PC-3 (cell line): ENCODE data around the gene GADD45GIP1. TPM values are rescaled to one million over a fixed set of nuclear protein-coding genes. Genes with fewer than 3 reads are reported as not detected.
"Not testable (repeated sequence)": the region's sequence is repeated elsewhere in the genome, so short reads cannot be mapped to it uniquely, and the experiment has no call there.

ENCODE experiments used
- ATAC-seq: fragments of 200-7000 bp; cut with Tn5 transposase; 2 replicates; pipeline ENCODE4 v1.9.1; 2020; ENCODE audit warnings: mild to moderate bottlenecking, moderate library complexity
- BruUV-seq: library from RNA; stranded (reverse); fragments of 400-500 nt; replicated peaks from 2 replicates; lab custom pipeline; 2021; lab: Mats Ljungman, UMichigan
- CTCF ChIA-PET: fragments of 300-600 bp; sonication (Branson Sonifier 250); formaldehyde crosslinking; loops from one replicate; lab custom pipeline; 2022; ENCODE audit warnings: antibody characterized with exemption; lab: Charles Lee
- POLR2A ChIA-PET: fragments of 300-600 bp; sonication (Branson Sonifier 250); formaldehyde crosslinking; loops from one replicate; lab custom pipeline; 2022; ENCODE audit warnings: antibody characterized with exemption; ENCODE audit not compliant: unreplicated experiment; lab: Charles Lee
- DNase-seq: peaks from one replicate; pipeline ENCODE4 v3.0.0-alpha.2; 2015
- H2AFZ ChIP-seq: fragments of 300-600 bp; sonication (generic); 2 replicates; pipeline ENCODE4 v1.6.0; 2016; ENCODE audit warnings: antibody characterized with exemption, low read length
- H3F3A ChIP-seq: fragments of 300-600 bp; sonication (generic); one replicate; pipeline ENCODE4 v1.6.0; 2017; ENCODE audit warnings: antibody characterized with exemption, low read length, control low read depth, mild to moderate bottlenecking; ENCODE audit not compliant: unreplicated experiment
- H3K27ac ChIP-seq: fragments of 300-600 bp; sonication (generic); 2 replicates; pipeline ENCODE4 v1.5.1; 2016; ENCODE audit warnings: mild to moderate bottlenecking, low read length
- H3K27me3 ChIP-seq: fragments of 300-600 bp; sonication (generic); 2 replicates; pipeline ENCODE4 v1.6.1; 2016; ENCODE audit warnings: low read length, mixed read lengths
- H3K36me3 ChIP-seq: fragments of 300-600 bp; sonication (generic); 2 replicates; pipeline ENCODE4 v1.6.1; 2016; ENCODE audit warnings: low read depth, mixed run types, low read length, mixed read lengths
- H3K4me1 ChIP-seq: fragments of 300-600 bp; sonication (generic); 2 replicates; pipeline ENCODE4 v1.5.1; 2016; ENCODE audit warnings: low read length; ENCODE audit not compliant: insufficient read depth
- H3K4me2 ChIP-seq: fragments of 300-600 bp; sonication (generic); 2 replicates; pipeline ENCODE4 v1.6.0; 2016; ENCODE audit warnings: low read length
- H3K4me3 ChIP-seq: fragments of 300-600 bp; sonication (generic); 2 replicates; pipeline ENCODE4 v1.5.1; 2016; ENCODE audit warnings: mild to moderate bottlenecking, low read length, mixed read lengths
- H3K79me2 ChIP-seq: fragments of 300-600 bp; sonication (generic); 2 replicates; pipeline ENCODE4 v1.6.1; 2017; ENCODE audit warnings: low read length, mixed read lengths
- H3K9ac ChIP-seq: fragments of 300-600 bp; sonication (generic); 2 replicates; pipeline ENCODE4 v1.6.0; 2016; ENCODE audit warnings: mild to moderate bottlenecking, low read length
- H3K9me2 ChIP-seq: fragments of 300-600 bp; sonication (generic); replicated peaks from 2 replicates; pipeline ENCODE4 v1.6.1; 2016; ENCODE audit warnings: mixed run types, low read length, mixed read lengths
- H3K9me3 ChIP-seq: fragments of 300-600 bp; sonication (generic); 2 replicates; pipeline ENCODE4 v1.6.1; 2016; ENCODE audit warnings: low read length, mixed read lengths
- H4K20me1 ChIP-seq: fragments of 300-600 bp; sonication (generic); 2 replicates; pipeline ENCODE4 v1.6.1; 2016; ENCODE audit warnings: low read length, mixed read lengths
- EZH2 ChIP-seq: fragments of 300-600 bp; sonication (generic); IDR thresholded peaks from one replicate; pipeline ENCODE4 v1.6.1; 2017; ENCODE audit warnings: antibody characterized with exemption, mild to moderate bottlenecking, low read length; ENCODE audit not compliant: unreplicated experiment
- EZH2phosphoT487 ChIP-seq: fragments of 300-600 bp; sonication (generic); IDR thresholded peaks from 2 replicates; pipeline ENCODE4 v1.6.1; 2018; ENCODE audit warnings: mild to moderate bottlenecking, antibody characterized with exemption, low read length, borderline replicate concordance
- intact Hi-C: fragments of 100-400 bp; cut with micrococcal nuclease; formaldehyde crosslinking; loops from 2 replicates; pipeline ENCODE4 v1.9.0; 2023
- total RNA-seq: library from RNA; depleted of rRNA; stranded (reverse); fragments of >200 nt; gene quantifications from 2 replicates; pipeline ENCODE4 v1.2.3, GENCODE V29; 2014
- TF ChIP-seq, protein P1 (sequence below): fragments of 300-600 bp; sonication (generic); conservative IDR thresholded peaks from 2 replicates; pipeline ENCODE4 v1.5.1; 2017; ENCODE audit warnings: antibody characterized with exemption, low read depth, mild to moderate bottlenecking, low read length

The GADD45GIP1 gene
- total RNA-seq, 1 experiment from 2014 or later = 219 TPM

DNA sequence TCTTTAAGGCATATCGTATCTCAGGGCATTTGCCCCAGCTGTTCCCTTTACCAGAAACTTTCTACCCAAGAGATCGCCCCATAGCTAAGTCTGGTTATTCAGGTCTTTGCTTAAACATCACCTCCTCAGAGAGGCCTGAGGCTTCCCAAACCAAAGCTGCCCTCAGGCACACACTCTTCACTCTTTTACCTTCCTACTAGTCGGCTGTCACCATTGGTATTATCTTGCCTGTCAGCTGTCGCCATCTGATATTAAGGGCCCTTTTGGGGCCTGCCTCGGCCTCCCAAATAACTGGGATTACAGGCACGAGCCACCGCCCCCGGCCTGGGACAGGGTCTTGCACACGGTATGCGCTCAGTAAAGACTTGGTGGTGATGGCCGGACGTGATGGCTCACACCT lies 1.0 kb downstream of the GADD45GIP1 start:
- POLR2A ChIA-PET = interaction anchor here (0.7 to 1.1 kb wide), 2 partner anchors 10 to 19 kb away, joined by 3 to 6 read pairs; no protein-coding TSS in a partner anchor

DNA sequence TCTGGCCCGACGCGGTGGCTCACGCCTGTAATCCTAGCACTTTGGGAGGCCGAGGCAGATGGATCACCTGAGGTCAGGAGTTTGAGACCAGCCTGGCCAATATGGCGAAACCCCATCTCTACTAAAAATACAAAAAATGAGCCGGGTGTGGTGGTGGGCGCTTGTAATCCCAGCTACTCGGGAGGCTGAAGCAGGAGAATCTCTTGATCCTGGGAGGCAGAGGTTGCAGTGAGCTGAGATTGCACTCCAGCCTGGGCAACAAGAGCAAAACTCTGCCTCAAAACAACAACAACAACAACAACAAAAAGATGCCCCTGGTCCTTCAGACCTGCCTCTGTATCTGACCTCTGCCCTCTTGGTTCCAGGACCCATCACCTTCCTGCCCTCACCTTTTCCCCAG lies 1.4 kb downstream of the GADD45GIP1 start:
- BruUV-seq, intact Hi-C loops, ATAC-seq, H3K9me3 ChIP-seq, DNase-seq, H3F3A ChIP-seq, H3K27ac ChIP-seq, H3K9me2 ChIP-seq, H2AFZ ChIP-seq, H3K27me3 ChIP-seq, H4K20me1 ChIP-seq: not testable (repeated sequence)
- Histone ChIP-seq H3K79me2 (peaks cover 50% of the 10 kb centered on the region), H3K4me3 (peak overlapping the region; percentile 73), H3K4me1 (peaks cover 20% of the 10 kb centered on the region), H3K36me3 (peaks cover 15% of the 10 kb centered on the region; the same call in 1 of the 2 replicates), H3K9ac (peak overlapping the region; percentile 92; the same call in 1 of the 2 replicates), H3K4me2 (peak overlapping the region; percentile 87)
- ChIA-PET POLR2A (interaction anchor here (1.1 kb wide), 1 partner anchor 9 kb away, joined by 6 read pairs; no protein-coding TSS in a partner anchor), CTCF (interaction anchor here (1.1 kb wide), 1 partner anchor 9 kb away, joined by 5 read pairs; no protein-coding TSS in a partner anchor)

More for the DNA sequence above, 1.0 kb downstream of the GADD45GIP1 start:
- peak overlapping the region; percentile 73 for H3K4me3 ChIP-seq
- no peak overlapping the region for H2AFZ ChIP-seq
- H3K79me2 ChIP-seq = peaks cover 50% of the 10 kb centered on the region
- peak overlapping the region; percentile 66; the same call in 1 of the 2 replicates for H3K27ac ChIP-seq
- no peak for TF ChIP-seq EZH2
- TF ChIP-seq, protein P1, sequence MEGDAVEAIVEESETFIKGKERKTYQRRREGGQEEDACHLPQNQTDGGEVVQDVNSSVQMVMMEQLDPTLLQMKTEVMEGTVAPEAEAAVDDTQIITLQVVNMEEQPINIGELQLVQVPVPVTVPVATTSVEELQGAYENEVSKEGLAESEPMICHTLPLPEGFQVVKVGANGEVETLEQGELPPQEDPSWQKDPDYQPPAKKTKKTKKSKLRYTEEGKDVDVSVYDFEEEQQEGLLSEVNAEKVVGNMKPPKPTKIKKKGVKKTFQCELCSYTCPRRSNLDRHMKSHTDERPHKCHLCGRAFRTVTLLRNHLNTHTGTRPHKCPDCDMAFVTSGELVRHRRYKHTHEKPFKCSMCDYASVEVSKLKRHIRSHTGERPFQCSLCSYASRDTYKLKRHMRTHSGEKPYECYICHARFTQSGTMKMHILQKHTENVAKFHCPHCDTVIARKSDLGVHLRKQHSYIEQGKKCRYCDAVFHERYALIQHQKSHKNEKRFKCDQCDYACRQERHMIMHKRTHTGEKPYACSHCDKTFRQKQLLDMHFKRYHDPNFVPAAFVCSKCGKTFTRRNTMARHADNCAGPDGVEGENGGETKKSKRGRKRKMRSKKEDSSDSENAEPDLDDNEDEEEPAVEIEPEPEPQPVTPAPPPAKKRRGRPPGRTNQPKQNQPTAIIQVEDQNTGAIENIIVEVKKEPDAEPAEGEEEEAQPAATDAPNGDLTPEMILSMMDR = no peak
- TF ChIP-seq EZH2phosphoT487 = no peak
- peaks cover 20% of the 10 kb centered on the region for H3K4me1 ChIP-seq
- DNase-seq (peak; percentile 49), ATAC-seq (peak; percentile 1)
- H3K9me3 ChIP-seq = no peaks in the 10 kb centered on the region
- peak overlapping the region; percentile 87 for H3K4me2 ChIP-seq
- H3F3A ChIP-seq = peaks cover 5% of the 10 kb centered on the region
- no peaks in the 10 kb centered on the region for H3K27me3 ChIP-seq
- CTCF ChIA-PET = interaction anchor here (0.6 to 1.1 kb wide), 2 partner anchors 9 to 147 kb away, joined by 5 to 19 read pairs; no protein-coding TSS in a partner anchor
- no peaks in the 10 kb centered on the region for H4K20me1 ChIP-seq
- H3K9me2 ChIP-seq = no peaks in the 10 kb centered on the region
- intact Hi-C loops = no loop called here
- H3K9ac ChIP-seq = peak overlapping the region; percentile 92
- TSS peak; percentile 51 for BruUV-seq
- peaks cover 15% of the 10 kb centered on the region; the same call in 1 of the 2 replicates for H3K36me3 ChIP-seq

DNA sequence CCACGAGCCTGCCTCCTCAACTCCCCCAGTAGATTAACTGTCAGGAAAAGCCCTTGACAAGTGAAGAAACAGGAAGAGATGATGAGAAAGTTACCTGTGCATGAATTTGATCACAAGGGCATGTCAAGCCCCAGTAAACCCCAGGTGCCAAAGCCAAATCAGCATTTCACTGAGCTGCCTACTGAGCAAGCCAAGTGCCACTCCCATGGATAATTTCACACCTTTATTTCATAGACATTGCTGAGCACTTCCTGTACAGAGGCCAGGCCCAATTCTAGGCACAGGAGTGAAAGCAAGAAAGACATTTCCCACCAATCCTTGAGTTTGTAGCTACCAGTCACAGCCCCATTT lies 2.4 kb downstream of the GADD45GIP1 start:
- Histone ChIP-seq H3K36me3 (peaks cover 22% of the 10 kb centered on the region; the same call in 1 of the 2 replicates), H3K4me2 (peak overlapping the region; percentile 87; the same call in 1 of the 2 replicates), H3K27ac (0 out of 2 replicates have a peak overlapping the region, but pooled peaks have one; percentile 87), H3K9me2 (no peaks in the 10 kb centered on the region), H3K9ac (no peak overlapping the region), H3K4me1 (peaks cover 20% of the 10 kb centered on the region), H2AFZ (no peak overlapping the region), H3K79me2 (peaks cover 54% of the 10 kb centered on the region), H3K4me3 (no peak overlapping the region), H4K20me1 (no peaks in the 10 kb centered on the region), H3F3A (peaks cover 5% of the 10 kb centered on the region), H3K27me3 (no peaks in the 10 kb centered on the region), H3K9me3 (no peaks in the 10 kb centered on the region)
- DNase-seq = no peak
- ChIA-PET CTCF (no interaction called here), POLR2A (no interaction called here)
- ATAC-seq = no peak
- no TSS peak for BruUV-seq
- TF ChIP-seq, protein P1 = no peak
- no peak for TF ChIP-seq EZH2phosphoT487
- TF ChIP-seq EZH2 = no peak
- intact Hi-C loops = no loop called here
